Liver (tissue), 3 donors: ENCODE results near the gene ZNF100.

Experiments
- ATF3 ChIP-seq: IDR thresholded peaks from 2 replicates; pipeline ENCODE4 v1.6.1; 2016; ENCODE audit warnings: antibody characterized with exemption
- CTCF ChIP-seq: fragments of 150-350 bp; IDR thresholded peaks from 2 replicates; pipeline ENCODE4 v1.5.1; 2017; ENCODE audit warnings: improper control_type of control experiment, low read depth, low read length; ENCODE audit not compliant: missing input control
- FOXA1 ChIP-seq: IDR thresholded peaks from 2 replicates; pipeline ENCODE4 v1.6.1; 2016; ENCODE audit warnings: antibody characterized with exemption
- GABPA ChIP-seq, 2 donors: IDR thresholded peaks in 1 of 2; conservative IDR thresholded peaks in 1 of 2; 2 replicates each; pipeline ENCODE4 v1.6.1; 2016; ENCODE audit warnings: antibody characterized with exemption in 2 of 2, mild to moderate bottlenecking in 1 of 2, moderate library complexity in 1 of 2
- MAX ChIP-seq: IDR thresholded peaks from 2 replicates; pipeline ENCODE4 v1.6.1; 2016; ENCODE audit warnings: antibody characterized with exemption
- RAD21 ChIP-seq, 2 donors: IDR thresholded peaks; 2 replicates each; pipeline ENCODE4 v1.6.1; 2016; ENCODE audit warnings: antibody characterized with exemption in 2 of 2, mild to moderate bottlenecking in 2 of 2
- donor health status: healthy.
- donor health status: healthy.

GRCh38 chr19:21786936-21787335 is 19.6 kb upstream of the ZNF100 start:
- TF ChIP-seq CTCF = no peak
- TF ChIP-seq FOXA1 = no peak
- no peak for TF ChIP-seq RAD21 (IDR thresholded peaks at IDR 0.05)
- no peak for TF ChIP-seq ATF3
- no peak for TF ChIP-seq MAX
- no peak for TF ChIP-seq GABPA (IDR thresholded peaks at IDR 0.05 in 1 of 2, conservative IDR thresholded peaks at IDR 0.05 in 1 of 2)
